IPS-18c (cell line): ENCODE results near the gene PPBP.
"Not testable (repeated sequence)": the region's sequence is repeated elsewhere in the genome, so short reads cannot be mapped to it uniquely, and the experiment has no call there.

Experiments
- H3K4me3 ChIP-seq: 2 replicates; pipeline ENCODE4 v1.7.0; 2013; ENCODE audit warnings: low read depth, mild to moderate bottlenecking, low read length, moderate library complexity; ENCODE audit not compliant: insufficient read depth
- H3K9me3 ChIP-seq: one replicate; pipeline ENCODE4 v1.6.1; 2013; ENCODE audit warnings: mild to moderate bottlenecking, low read length, moderate library complexity; ENCODE audit not compliant: control insufficient read depth, insufficient read depth

PPBP gene

DNA sequence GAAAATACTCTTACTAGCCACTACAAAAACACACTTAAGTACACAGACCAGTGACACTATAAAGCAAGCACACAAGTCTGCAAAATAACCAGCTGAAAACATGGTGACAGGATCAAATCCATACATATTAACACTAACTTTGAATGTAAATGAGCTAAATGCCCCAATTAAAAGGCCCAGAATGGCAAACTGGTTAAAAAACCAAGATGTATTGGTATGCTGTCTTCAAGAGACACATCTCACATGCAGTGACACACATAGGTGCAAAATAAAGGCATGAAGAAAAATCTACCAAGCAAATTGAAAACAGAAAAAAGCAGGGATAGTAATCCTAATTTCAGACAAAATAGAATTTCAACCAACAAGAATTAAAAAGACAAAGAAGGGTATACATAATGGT lies 17.0 kb downstream of the PPBP start:
- Histone ChIP-seq H3K4me3 (no peak overlapping the region), H3K9me3 (no peaks in the 10 kb centered on the region)

- no peak overlapping the region for H3K4me3 ChIP-seq
- no peaks in the 10 kb centered on the region for H3K9me3 ChIP-seq
These were observed 18.0 kb downstream of the PPBP start for GRCh38 chr4:73970011-73970410.

- Histone ChIP-seq H3K4me3 (no peak overlapping the region), H3K9me3 (no peaks in the 10 kb centered on the region)
These were observed 20.1 kb downstream of the PPBP start for GRCh38 chr4:73967866-73968265.

DNA sequence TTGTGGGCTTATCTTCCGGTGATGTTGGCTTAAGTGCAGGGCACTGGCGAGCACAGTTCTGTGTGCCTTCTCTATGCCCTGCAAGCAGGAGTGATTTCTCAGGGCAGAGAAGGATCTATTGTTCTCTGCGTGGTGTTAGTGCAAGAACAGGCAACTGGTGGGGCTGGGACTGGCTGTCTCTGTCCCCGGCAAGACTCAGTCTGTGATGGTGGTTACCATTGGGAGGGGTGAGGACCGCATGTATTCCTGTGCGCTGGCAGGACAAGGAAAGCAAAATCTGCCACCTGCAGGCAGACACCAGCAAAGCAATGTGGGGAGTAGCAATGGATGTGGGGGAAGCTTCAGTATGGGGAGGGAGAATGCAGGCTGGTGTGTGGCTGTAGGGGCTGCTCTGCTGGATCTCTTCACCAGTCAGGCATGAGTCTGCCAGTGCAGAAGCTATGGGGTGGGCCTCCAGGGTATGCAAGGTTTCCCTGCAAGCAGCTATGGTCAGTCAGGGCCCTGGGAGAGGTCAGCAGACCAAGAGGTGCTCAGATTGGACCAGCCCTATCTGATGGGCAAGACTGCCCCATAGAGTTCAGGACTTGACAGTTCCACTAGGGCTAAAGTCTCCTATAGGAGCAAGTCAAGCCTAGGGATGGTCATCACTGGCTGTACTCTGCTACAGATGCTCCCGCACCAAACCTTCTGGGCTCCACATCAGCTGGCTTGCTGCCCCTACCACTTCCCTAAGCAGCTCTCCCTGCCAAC lies 23.0 kb downstream of the PPBP start:
- H3K4me3 ChIP-seq: no peak overlapping the region
- no peaks in the 10 kb centered on the region for H3K9me3 ChIP-seq

DNA sequence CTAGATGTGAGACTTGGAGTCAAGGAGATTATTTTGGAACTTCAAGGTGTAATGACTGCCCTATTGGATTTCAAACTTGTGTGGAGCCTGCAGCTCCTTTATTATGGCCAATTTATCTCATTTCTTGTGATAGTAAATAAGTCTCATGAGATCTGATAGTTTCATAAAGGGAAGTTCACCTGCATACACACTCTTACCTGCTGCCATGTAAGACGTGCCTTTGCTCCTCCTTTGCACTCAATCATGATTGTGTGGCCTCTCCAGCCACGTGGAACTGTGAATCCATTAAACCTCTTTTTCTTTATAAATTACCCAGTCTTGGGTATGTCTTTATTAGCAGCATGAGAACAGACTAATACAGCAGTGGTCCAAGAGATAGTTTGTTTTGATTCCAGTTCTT lies 25.3 kb downstream of the PPBP start:
- no peak overlapping the region for H3K4me3 ChIP-seq
- H3K9me3 ChIP-seq: no peaks in the 10 kb centered on the region

DNA sequence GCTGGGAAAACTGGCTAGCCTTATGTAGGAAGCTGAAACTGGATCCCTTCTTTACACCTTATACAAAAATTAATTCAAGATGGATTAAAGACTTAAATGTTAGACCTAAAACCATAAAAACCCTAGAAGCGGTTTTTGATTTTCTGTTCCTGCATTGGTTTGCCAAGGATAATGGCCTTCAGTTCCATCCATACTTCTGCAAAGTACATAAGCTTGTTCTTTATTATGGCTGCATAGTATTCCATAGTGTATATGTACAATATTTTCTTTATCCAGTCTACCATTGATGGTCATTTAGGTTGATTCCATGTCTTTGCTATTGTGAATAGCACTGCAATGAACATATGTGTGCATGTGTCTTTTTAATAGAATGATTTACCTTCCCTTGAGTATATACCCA lies 28.9 kb downstream of the PPBP start:
- H3K9me3 ChIP-seq: not testable (repeated sequence)

GRCh38 chr4:73952352-73952751 lies 35.6 kb downstream of the PPBP start:
- H3K4me3 ChIP-seq: no peak overlapping the region
- H3K9me3 ChIP-seq: no peaks in the 10 kb centered on the region

More for the DNA sequence above, 28.9 kb downstream of the PPBP start:
- H3K4me3 ChIP-seq: not testable (repeated sequence)

GRCh38 chr4:73950376-73950920 lies 37.5 kb downstream of the PPBP start:
- not testable (repeated sequence) for H3K9me3 ChIP-seq, H3K4me3 ChIP-seq

GRCh38 chr4:73948990-73949706 lies 38.8 kb downstream of the PPBP start:
- Histone ChIP-seq H3K4me3 (no peak overlapping the region), H3K9me3 (no peaks in the 10 kb centered on the region)

GRCh38 chr4:73948291-73948690 lies 39.7 kb downstream of the PPBP start:
- Histone ChIP-seq H3K9me3 (no peaks in the 10 kb centered on the region), H3K4me3 (no peak overlapping the region)

- Histone ChIP-seq H3K9me3 (no peaks in the 10 kb centered on the region), H3K4me3 (no peak overlapping the region)
These were observed 40.6 kb downstream of the PPBP start for GRCh38 chr4:73947239-73947985.

DNA sequence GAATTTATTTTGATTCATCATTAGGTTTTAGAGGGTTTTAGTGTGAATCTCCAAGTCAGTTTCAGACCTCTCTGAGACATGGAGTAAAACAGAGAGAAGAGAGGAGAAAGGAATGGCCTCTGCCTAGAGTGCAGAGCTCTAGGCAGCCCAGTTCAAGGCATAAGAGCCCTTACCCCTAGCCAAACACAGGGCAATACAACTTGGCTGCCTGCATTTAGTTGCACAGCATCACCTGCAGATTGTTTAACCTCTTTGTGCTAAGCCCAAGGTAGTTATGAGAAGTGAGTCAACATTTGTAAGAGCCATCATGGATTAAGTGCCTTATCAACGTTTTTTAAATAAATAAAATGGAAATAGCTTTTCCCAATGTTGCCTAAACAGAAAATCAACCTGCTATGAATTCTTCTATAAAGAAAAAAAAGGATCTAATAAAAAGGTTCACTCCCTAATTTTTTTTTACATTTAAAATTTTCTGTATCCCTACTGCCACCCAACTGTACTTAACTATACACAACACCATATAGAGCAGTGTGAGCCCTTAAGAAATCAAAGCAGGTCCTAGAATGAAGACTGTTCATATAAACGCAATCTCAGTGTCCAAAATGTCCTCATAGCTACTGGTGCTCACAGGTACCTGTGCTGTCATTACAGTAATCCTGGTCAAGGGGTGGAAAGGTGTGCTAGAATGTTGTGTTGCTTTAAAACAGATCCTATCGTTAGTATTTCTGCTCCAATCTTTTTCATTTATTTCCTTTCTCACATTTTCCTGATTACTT lies 42.1 kb downstream of the PPBP start:
- Histone ChIP-seq H3K4me3 (no peak overlapping the region), H3K9me3 (no peaks in the 10 kb centered on the region)

DNA sequence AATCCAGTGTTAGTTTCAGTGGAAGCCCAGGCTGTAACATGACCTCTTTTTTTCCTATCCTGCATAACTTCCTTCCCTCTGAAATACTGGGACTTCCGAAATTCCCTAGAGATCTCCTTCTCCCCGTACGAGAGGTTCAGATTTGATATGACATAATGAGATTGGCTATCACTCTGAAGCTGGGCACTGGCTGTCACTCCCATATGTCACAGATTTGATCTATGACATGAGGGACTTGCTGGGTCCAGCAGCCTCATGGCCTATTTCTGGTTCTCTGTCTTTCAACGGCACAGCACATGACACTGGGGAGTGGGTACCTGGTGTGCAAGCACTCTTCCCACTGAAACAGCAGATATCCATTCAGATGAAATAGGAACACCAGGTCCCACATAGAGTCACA lies 42.9 kb downstream of the PPBP start:
- H3K9me3 ChIP-seq: no peaks in the 10 kb centered on the region
- H3K4me3 ChIP-seq: no peak overlapping the region

DNA sequence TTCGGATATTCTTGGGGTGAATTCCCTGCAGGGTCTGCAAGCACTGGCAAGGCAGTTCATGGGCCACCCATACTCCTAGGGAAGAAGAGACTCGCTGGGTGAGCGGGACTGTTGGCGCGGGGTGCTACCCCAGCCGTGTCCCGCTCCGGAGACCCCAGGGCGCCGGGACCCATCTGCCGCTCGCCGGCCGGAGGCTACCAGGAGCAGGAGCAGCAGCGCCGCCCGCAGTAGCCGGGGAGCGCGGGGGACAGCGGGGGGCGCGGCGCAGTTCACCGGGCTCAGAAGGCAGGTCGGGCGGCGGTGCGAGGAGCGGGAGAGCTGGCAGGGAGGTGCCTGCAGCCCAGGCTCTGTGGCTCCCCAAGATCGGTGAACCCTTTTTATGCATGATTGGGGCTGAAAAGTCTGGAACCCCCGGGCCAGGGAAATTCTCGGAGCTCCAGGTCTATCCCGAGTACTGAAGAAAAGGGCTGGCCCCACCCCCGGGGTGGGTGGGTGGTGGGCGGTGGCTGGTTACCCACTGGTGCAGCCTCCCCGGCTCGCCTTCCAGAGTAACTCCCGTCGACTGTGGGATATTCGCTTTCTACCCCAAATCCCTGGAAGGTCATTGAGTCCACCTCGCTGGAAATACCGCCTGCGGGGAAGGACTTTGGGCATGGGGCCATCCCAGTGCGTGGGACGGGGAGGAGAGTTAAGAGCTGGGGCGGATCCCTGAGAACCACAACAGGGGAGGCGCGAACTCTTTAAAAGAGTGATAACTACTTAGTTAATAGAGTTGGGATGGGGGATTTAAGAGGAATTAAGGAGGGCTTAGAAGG lies 43.7 kb downstream of the PPBP start:
- Histone ChIP-seq H3K9me3 (no peaks in the 10 kb centered on the region), H3K4me3 (peak overlapping the region; percentile 40)

GRCh38 chr4:73943555-73943954 lies 44.4 kb downstream of the PPBP start:
- Histone ChIP-seq H3K4me3 (no peak overlapping the region; the same call in 1 of the 2 replicates), H3K9me3 (no peaks in the 10 kb centered on the region)

- Histone ChIP-seq H3K9me3 (no peaks in the 10 kb centered on the region), H3K4me3 (no peak overlapping the region)
These were observed 51.0 kb downstream of the PPBP start for GRCh38 chr4:73936969-73937368.
